IMR-90 (cell line): Measurements from ENCODE around the gene PROB1. TPM values are rescaled to one million over a fixed set of nuclear protein-coding genes. Genes with fewer than 3 reads are reported as not detected.

ENCODE experiments used
- ATAC-seq: fragments of 200-7000 bp; cut with Tn5 transposase; 2 replicates; pipeline ENCODE4 v1.9.1; 2020; ENCODE audit warnings: low read depth, mild to moderate bottlenecking, moderate library complexity
- BruUV-seq: library from RNA; stranded (reverse); fragments of 400-500 nt; replicated peaks from 2 replicates; lab custom pipeline; 2021; lab: Mats Ljungman, UMichigan
- CTCF ChIA-PET: fragments of 300-600 bp; formaldehyde crosslinking; extraction: SDS; loops from one replicate; lab custom pipeline; 2021; ENCODE audit warnings: antibody characterized with exemption; lab: Yijun Ruan, JAX
- POLR2A ChIA-PET: fragments of 300-600 bp; sonication (Branson Sonifier 250); formaldehyde crosslinking; loops from one replicate; lab custom pipeline; 2022; ENCODE audit warnings: antibody characterized with exemption; ENCODE audit not compliant: unreplicated experiment; lab: Charles Lee
- DNase-seq: peaks from one replicate; pipeline ENCODE4 v3.0.0; 2013
- H2AFZ ChIP-seq: replicated peaks from 2 replicates; pipeline ENCODE3; 2013; ENCODE audit warnings: low read length, mild to moderate bottlenecking; ENCODE audit not compliant: poor library complexity
- H2AK5ac ChIP-seq: 2 replicates; pipeline ENCODE4 v1.6.1; 2013; ENCODE audit warnings: low read depth, low read length, inconsistent platforms
- H2AK9ac ChIP-seq: replicated peaks from 2 replicates; pipeline ENCODE3; 2013; ENCODE audit warnings: mild to moderate bottlenecking, low read depth, low read length, moderate library complexity; ENCODE audit not compliant: poor library complexity
- H2BK120ac ChIP-seq: 2 replicates; pipeline ENCODE4 v1.6.1; 2013; ENCODE audit warnings: low read depth, low read length, inconsistent platforms
- H2BK15ac ChIP-seq: 3 replicates; pipeline ENCODE4 v1.6.1; 2013; ENCODE audit warnings: low read depth, low read length, inconsistent platforms
- H2BK20ac ChIP-seq: 2 replicates; pipeline ENCODE4 v1.6.1; 2013; ENCODE audit warnings: low read depth, mild to moderate bottlenecking, inconsistent platforms, low read length, moderate library complexity
- H2BK5ac ChIP-seq: 2 replicates; pipeline ENCODE4 v1.6.1; 2013; ENCODE audit warnings: mild to moderate bottlenecking, low read depth, low read length, inconsistent platforms; ENCODE audit not compliant: poor library complexity, severe bottlenecking
- H3K14ac ChIP-seq: replicated peaks from 2 replicates; pipeline ENCODE4 v1.6.1; 2013; ENCODE audit warnings: low read depth, low read length, inconsistent platforms
- H3K18ac ChIP-seq: 2 replicates; pipeline ENCODE4 v1.6.1; 2013; ENCODE audit warnings: low read depth, low read length, control low read depth
- H3K23ac ChIP-seq: 2 replicates; pipeline ENCODE4 v1.6.1; 2013; ENCODE audit warnings: low read depth, low read length, inconsistent platforms
- H3K27ac ChIP-seq: 2 replicates; pipeline ENCODE4 v1.5.1; 2013; ENCODE audit warnings: mild to moderate bottlenecking, control low read depth, low read length; ENCODE audit not compliant: insufficient read depth
- H3K27me3 ChIP-seq: 2 replicates; pipeline ENCODE4 v1.6.1; 2013; ENCODE audit warnings: low read length; ENCODE audit not compliant: control insufficient read depth, insufficient read depth
- H3K36me3 ChIP-seq: 2 replicates; pipeline ENCODE4 v1.6.1; 2013; ENCODE audit warnings: low read length, mixed read lengths; ENCODE audit not compliant: control insufficient read depth, insufficient read depth
- H3K4ac ChIP-seq: 2 replicates; pipeline ENCODE4 v1.6.1; 2013; ENCODE audit warnings: low read depth, low read length, inconsistent platforms
- H3K4me1 ChIP-seq: 2 replicates; pipeline ENCODE4 v1.6.1; 2013; ENCODE audit warnings: low read length, mixed read lengths; ENCODE audit not compliant: control insufficient read depth, insufficient read depth
- H3K4me2 ChIP-seq: 2 replicates; pipeline ENCODE4 v1.6.1; 2013; ENCODE audit warnings: low read depth, mild to moderate bottlenecking, control low read depth, low read length, moderate library complexity
- H3K4me3 ChIP-seq: 2 replicates; pipeline ENCODE4 v1.5.1; 2013; ENCODE audit warnings: low read depth, mild to moderate bottlenecking, control low read depth, low read length, moderate library complexity; ENCODE audit not compliant: insufficient read depth
- H3K56ac ChIP-seq: 2 replicates; pipeline ENCODE4 v1.6.1; 2013; ENCODE audit warnings: low read length, inconsistent platforms; ENCODE audit not compliant: insufficient read depth; ENCODE audit errors: extremely low read depth
- H3K79me1 ChIP-seq, 2 experiments: 2 replicates each; pipeline ENCODE4 v1.6.1; 2013; ENCODE audit warnings: low read length in 2 of 2, inconsistent platforms in 1 of 2, low read depth in 1 of 2
- H3K9ac ChIP-seq: 2 replicates; pipeline ENCODE4 v1.6.1; 2013; ENCODE audit warnings: low read depth, low read length, control low read depth
- H3K9me1 ChIP-seq: 2 replicates; pipeline ENCODE4 v1.6.1; 2013; ENCODE audit warnings: low read length, inconsistent platforms; ENCODE audit not compliant: insufficient read depth
- H3K9me3 ChIP-seq: 2 replicates; pipeline ENCODE4 v1.6.1; 2013; ENCODE audit warnings: low read length; ENCODE audit not compliant: control insufficient read depth, insufficient read depth
- H4K20me1 ChIP-seq: 2 replicates; pipeline ENCODE4 v1.6.1; 2013; ENCODE audit warnings: low read length, inconsistent platforms; ENCODE audit not compliant: insufficient read depth
- H4K5ac ChIP-seq: 2 replicates; pipeline ENCODE4 v1.6.1; 2013; ENCODE audit warnings: mild to moderate bottlenecking, low read depth, low read length, control low read depth
- H4K8ac ChIP-seq, 2 experiments: 2 replicates each; pipeline ENCODE4 v1.6.1; 2013; ENCODE audit warnings: low read depth in 2 of 2, low read length in 2 of 2, control low read depth in 1 of 2, inconsistent platforms in 1 of 2
- H4K91ac ChIP-seq: 2 replicates; pipeline ENCODE4 v1.6.1; 2013; ENCODE audit warnings: low read depth, low read length, inconsistent platforms; ENCODE audit not compliant: insufficient read depth
- CEBPB ChIP-seq: IDR thresholded peaks from 2 replicates; pipeline ENCODE4 v1.6.1; 2012; ENCODE audit warnings: low read depth, low read length, improper control_type of control experiment
- MAZ ChIP-seq: IDR thresholded peaks from 2 replicates; pipeline ENCODE4 v1.6.1; 2012; ENCODE audit warnings: low read depth, mild to moderate bottlenecking, low read length, improper control_type of control experiment, moderate library complexity, borderline replicate concordance
- NFE2L2 ChIP-seq: fragments of 150-350 bp; IDR thresholded peaks from 2 replicates; pipeline ENCODE4 v1.6.1; 2016; ENCODE audit warnings: low read depth, mild to moderate bottlenecking, low read length
- POLR2A ChIP-seq: IDR thresholded peaks from 2 replicates; pipeline ENCODE4 v1.6.1; 2012; ENCODE audit warnings: mild to moderate bottlenecking, low read depth, low read length
- WGBS, 2 experiments: methylation state at CpG; one replicate each; pipeline versions ENCODE4 v1.1.5 to v1.1.7; 2013; ENCODE audit warnings: missing lambda C conversion rate in 2 of 2; ENCODE audit not compliant: insufficient read length in 1 of 2; ENCODE audit errors: extremely low coverage in 2 of 2; 5-methylcytosine and 5-hydroxymethylcytosine counted together
- dilution Hi-C: fragments of 300-500 bp; cut with HindIII; formaldehyde crosslinking; loops from one replicate; pipeline ENCODE4 v1.14.3; 2018; ENCODE audit warnings: low sequenced_read_pairs; ENCODE audit not compliant: unreplicated experiment
- in situ Hi-C: fragments of 300-500 bp; cut with MboI; formaldehyde crosslinking; loops from 3 replicates; pipeline ENCODE4 v1.14.3; 2019; ENCODE audit warnings: low sequenced_read_pairs, inconsistent platforms, mixed read lengths
- intact Hi-C: fragments of 100-400 bp; cut with micrococcal nuclease; formaldehyde crosslinking; loops from 2 replicates; pipeline ENCODE4 v1.10.0; 2022
- polyA plus RNA-seq, 3 experiments: library from polyadenylated mRNA; depleted of rRNA; stranded (reverse); fragments of >200 nt; gene quantifications; 2 replicates each; pipeline ENCODE4 v1.2.3, GENCODE V29; 2012; ENCODE audit warnings: low replicate concordance in 1 of 3
- total RNA-seq: library from RNA; depleted of rRNA; stranded (reverse); fragments of >200 nt; gene quantifications from 2 replicates; pipeline ENCODE4 v1.2.3, GENCODE V29; 2012

The PROB1 gene
- total and polyA plus RNA-seq, 2 of the 4 experiments (the other 2 are of a cell fraction): under 0.01 to 0.38 TPM

DNA sequence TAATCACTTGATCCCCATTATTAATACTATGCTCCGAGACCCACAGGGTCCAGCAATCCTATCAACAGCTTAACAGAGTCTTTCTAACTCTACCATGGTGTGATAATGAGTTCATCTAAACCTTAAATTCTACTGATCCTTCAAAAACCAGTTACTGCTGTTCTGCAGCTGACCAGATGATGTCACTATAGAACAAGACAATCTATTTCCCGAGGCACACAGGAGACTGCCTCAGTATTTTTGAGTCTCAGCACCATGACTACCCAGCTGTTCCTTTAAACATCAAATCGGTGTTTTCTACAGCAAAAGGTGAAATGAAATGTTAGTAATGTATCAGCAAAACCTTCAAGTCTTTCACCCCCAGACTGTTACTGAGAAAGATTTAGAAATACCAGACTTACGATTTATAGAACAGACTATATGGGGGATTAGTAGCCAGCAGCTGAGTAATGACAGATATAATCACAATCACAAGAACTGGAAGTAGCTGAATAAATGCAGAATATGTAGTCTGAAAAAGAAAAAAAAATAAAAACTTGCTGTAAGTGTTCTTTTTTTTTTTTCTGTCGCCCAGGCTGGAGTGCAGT, 27.5 kb upstream of the PROB1 start (continued):
- no peak for TF ChIP-seq MAZ
- 0 out of 2 replicates have a peak, but pooled peaks have one; percentile 34 for TF ChIP-seq POLR2A

DNA sequence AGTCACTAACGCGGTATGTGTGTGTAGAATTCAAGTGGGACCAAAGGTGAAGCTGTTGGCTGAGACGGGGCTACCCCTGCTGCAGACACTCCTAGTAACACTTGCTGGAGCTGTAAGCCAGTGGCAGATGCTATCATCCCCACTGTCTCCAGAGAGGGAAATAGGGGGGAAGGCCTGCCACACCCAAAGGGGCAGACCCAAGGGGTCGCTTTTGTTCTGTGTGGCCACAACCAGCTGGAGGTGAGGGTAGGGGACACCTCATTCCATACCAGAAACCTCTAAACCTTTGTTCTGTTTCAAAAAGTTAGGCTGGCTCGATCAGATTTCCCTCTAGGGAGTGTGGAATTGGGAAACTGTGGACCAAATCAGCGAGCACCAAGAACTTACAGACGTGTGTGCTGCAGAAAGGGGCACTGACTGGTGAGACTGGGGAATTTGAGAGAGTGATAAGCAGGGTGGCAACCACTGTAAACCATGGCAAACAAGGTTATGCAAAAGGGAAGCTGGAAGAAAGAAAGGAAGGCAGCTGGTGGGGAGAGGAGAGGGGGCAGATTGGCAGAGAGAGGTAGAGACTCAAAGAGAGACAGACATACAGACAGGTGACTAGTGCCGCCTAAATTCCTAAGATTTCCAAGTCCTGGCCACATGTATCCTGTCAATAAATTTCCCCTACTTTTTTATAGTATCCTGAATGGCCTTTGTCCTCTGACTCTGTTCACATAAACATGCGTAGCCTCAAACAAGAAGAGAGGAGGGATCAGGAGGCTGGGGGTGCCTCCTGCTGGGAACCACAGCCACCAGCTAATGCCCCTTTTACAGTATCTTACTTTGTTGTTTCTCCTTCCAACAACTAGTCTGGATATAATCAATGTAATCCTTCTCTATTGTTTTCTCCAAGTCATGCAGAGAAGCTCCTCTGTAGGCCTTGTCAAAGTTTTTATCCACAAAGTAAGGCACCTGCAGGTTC, 24.6 kb upstream of the PROB1 start:
- Histone ChIP-seq H3K4me1 (peaks cover 7% of the 10 kb centered on the region; the same call in 1 of the 2 replicates), H4K20me1 (no peaks in the 10 kb centered on the region), H3K4ac (no peak overlapping the region), H2BK15ac (no peak overlapping the region), H3K27ac (no peak overlapping the region), H2BK20ac (no peak overlapping the region), H3K23ac (no peak overlapping the region), H2BK5ac (no peak overlapping the region), H3K14ac (no peak overlapping the region), H2AFZ (no peak overlapping the region), H3K9me1 (no peaks in the 10 kb centered on the region), H4K8ac (no peak overlapping the region), H3K4me2 (no peak overlapping the region), H3K56ac (no peak overlapping the region), H3K18ac (no peak overlapping the region), H3K9ac (no peak overlapping the region), H3K4me3 (no peak overlapping the region), H2AK9ac (no peak overlapping the region), H3K79me1 (no peaks in the 10 kb centered on the region), H2AK5ac (no peak overlapping the region), H4K91ac (no peak overlapping the region), H2BK120ac (no peak overlapping the region), H4K5ac (no peak overlapping the region), H3K36me3 (peaks cover 23% of the 10 kb centered on the region), H3K27me3 (no peaks in the 10 kb centered on the region), H3K9me3 (no peaks in the 10 kb centered on the region)
- dilution Hi-C loops: loop anchor here (25.0 kb wide), 1 partner anchor 93 kb away; no protein-coding TSS in a partner anchor
- no peak for DNase-seq
- in situ Hi-C loops: loop anchor here (5.0 to 10.0 kb wide), 2 partner anchors 98 to 345 kb away; no protein-coding TSS in a partner anchor
- ATAC-seq: no peak; the same call in 1 of the 2 replicates
- ChIA-PET CTCF (interaction anchor here (1.5 kb wide), 1 partner anchor 94 kb away, joined by 5 read pairs; no protein-coding TSS in a partner anchor), POLR2A (interaction anchor here (0.6 kb wide), 1 partner anchor 179 kb away, joined by 4 read pairs; no protein-coding TSS in a partner anchor)
- WGBS, 2 experiments: 88% methylated on average over 2 of the region's 9 CpGs; no CpG with 5 or more reads in 1 of the 2 experiments
- TF ChIP-seq NFE2L2 (no peak), CEBPB (no peak)
- intact Hi-C loops: loop anchor here (5.0 kb wide), 2 partner anchors 143 to 348 kb away; partner anchors contain the start of gene UBE2D2
- BruUV-seq: no TSS peak
